Thymus (tissue), 11 donors: Measurements from ENCODE around the gene SUPT6H. TPM values are rescaled to one million over a fixed set of nuclear protein-coding genes. Genes with fewer than 3 reads are reported as not detected.

ENCODE experiments used
- DNase-seq, 9 donors: peaks; one replicate each; pipeline ENCODE4 v3.0.0-alpha.2; 2013; ENCODE audit warnings: low spot score in 9 of 9, low read depth in 6 of 9, missing footprints in 1 of 9
- H3K27ac ChIP-seq, 2 donors: one replicate each; pipeline ENCODE4 v1.5.1; 2013; ENCODE audit warnings: control low read depth in 1 of 2, low read depth in 1 of 2, low read length in 1 of 2, mild to moderate bottlenecking in 1 of 2, moderate library complexity in 1 of 2
- H3K27me3 ChIP-seq, 2 donors: one replicate each; pipeline ENCODE4 v1.5.1; 2013; ENCODE audit warnings: low read length in 1 of 2; ENCODE audit not compliant: control insufficient read depth in 2 of 2, insufficient read depth in 1 of 2
- H3K36me3 ChIP-seq, 2 donors: one replicate each; pipeline ENCODE4 v1.5.1; 2013; ENCODE audit warnings: low read length in 1 of 2, mild to moderate bottlenecking in 1 of 2, moderate library complexity in 1 of 2; ENCODE audit not compliant: control insufficient read depth in 2 of 2, insufficient read depth in 2 of 2
- H3K4me1 ChIP-seq, 2 donors: one replicate each; pipeline ENCODE4 v1.5.1; 2013; ENCODE audit warnings: low read length in 2 of 2; ENCODE audit not compliant: control insufficient read depth in 2 of 2, insufficient read depth in 2 of 2
- H3K4me3 ChIP-seq, 2 donors: one replicate each; pipeline ENCODE4 v1.5.1; 2013; ENCODE audit warnings: low read length in 2 of 2, control low read depth in 1 of 2, mild to moderate bottlenecking in 1 of 2
- H3K9me3 ChIP-seq, 2 donors: one replicate each; pipeline ENCODE4 v1.5.1; 2013; ENCODE audit warnings: low read length in 1 of 2, mild to moderate bottlenecking in 1 of 2; ENCODE audit not compliant: control insufficient read depth in 2 of 2, insufficient read depth in 1 of 2
- WGBS: extraction: QIAGEN DNeasy Blood & Tissue Kit; methylation state at CpG from one replicate; pipeline ENCODE4 v1.1.7; 2013; 5-methylcytosine and 5-hydroxymethylcytosine counted together
- polyA plus RNA-seq: library from polyadenylated mRNA; stranded (reverse); fragments of 200-250 nt; gene quantifications from one replicate; pipeline ENCODE4 v1.2.3, GENCODE V29; 2013
- total RNA-seq: library from RNA; stranded (reverse); fragments of 120-200 nt; gene quantifications from one replicate; pipeline ENCODE4 v1.2.4, GENCODE V29; 2013
- donor health status: healthy.

Gene SUPT6H
- total and polyA plus RNA-seq, 2 donors, result 21.2 to 27.0 TPM

GRCh38 chr17:28685366-28685765 is 23.4 kb downstream of the SUPT6H start:
- H3K36me3 ChIP-seq, result peaks cover 88 to 97% of the 10 kb centered on the region in 2 donors
- no peaks in the 10 kb centered on the region for H3K27me3 ChIP-seq
- no peaks in the 10 kb centered on the region for H3K4me1 ChIP-seq
- no peak for DNase-seq
- no peak overlapping the region for H3K4me3 ChIP-seq
- no peak overlapping the region for H3K27ac ChIP-seq
- over 99% methylated on average over 5 of the region's 5 CpGs for WGBS
- no peaks in the 10 kb centered on the region for H3K9me3 ChIP-seq

GRCh38 chr17:28686296-28686695 is 24.3 kb downstream of the SUPT6H start:
- no peak overlapping the region for H3K4me3 ChIP-seq
- no peak overlapping the region for H3K27ac ChIP-seq
- no peaks in the 10 kb centered on the region for H3K4me1 ChIP-seq
- H3K9me3 ChIP-seq, result no peaks in the 10 kb centered on the region
- DNase-seq, result no peak
- H3K36me3 ChIP-seq, result peaks cover 88 to 97% of the 10 kb centered on the region in 2 donors
- 96% methylated on average over 4 of the region's 4 CpGs for WGBS
- H3K27me3 ChIP-seq, result no peaks in the 10 kb centered on the region

GRCh38 chr17:28688481-28688880 is 26.5 kb downstream of the SUPT6H start:
- no peaks in the 10 kb centered on the region for H3K27me3 ChIP-seq
- over 99% methylated on average over 4 of the region's 4 CpGs for WGBS
- peaks cover 75 to 84% of the 10 kb centered on the region in 2 donors for H3K36me3 ChIP-seq
- H3K27ac ChIP-seq, result no peak overlapping the region
- H3K9me3 ChIP-seq, result no peaks in the 10 kb centered on the region
- no peak overlapping the region for H3K4me3 ChIP-seq
- no peaks in the 10 kb centered on the region for H3K4me1 ChIP-seq
- no peak for DNase-seq

GRCh38 chr17:28689011-28689410 is 27.0 kb downstream of the SUPT6H start:
- over 99% methylated on average over 3 of the region's 3 CpGs for WGBS
- Histone ChIP-seq H3K27me3 (no peaks in the 10 kb centered on the region), H3K4me1 (no peaks in the 10 kb centered on the region), H3K9me3 (no peaks in the 10 kb centered on the region), H3K36me3 (peaks cover 76 to 84% of the 10 kb centered on the region in 2 donors), H3K4me3 (no peak overlapping the region), H3K27ac (no peak overlapping the region)
- no peak for DNase-seq

GRCh38 chr17:28693869-28694268 is 31.9 kb downstream of the SUPT6H start:
- Histone ChIP-seq H3K27me3 (no peaks in the 10 kb centered on the region), H3K4me1 (no peaks in the 10 kb centered on the region), H3K9me3 (no peaks in the 10 kb centered on the region), H3K27ac (no peak overlapping the region), H3K4me3 (no peak overlapping the region), H3K36me3 (peaks cover 83 to 85% of the 10 kb centered on the region in 2 donors)
- DNase-seq, result no peak
- WGBS, result 98% methylated on average over 1 of the region's 1 CpG

- WGBS, result 97% methylated on average over 6 of the region's 6 CpGs
- H3K27me3 ChIP-seq, result no peaks in the 10 kb centered on the region
- no peak overlapping the region for H3K4me3 ChIP-seq
- H3K4me1 ChIP-seq, result no peaks in the 10 kb centered on the region
- peaks cover 98 to 99% of the 10 kb centered on the region in 2 donors for H3K36me3 ChIP-seq
- H3K27ac ChIP-seq, result no peak overlapping the region
- no peak for DNase-seq
- H3K9me3 ChIP-seq, result no peaks in the 10 kb centered on the region
Measured at GRCh38 chr17:28698253-28698941, 36.4 kb downstream of the SUPT6H start.

GRCh38 chr17:28700278-28700677 is 38.3 kb downstream of the SUPT6H start:
- Histone ChIP-seq H3K36me3 (peaks cover 91 to 93% of the 10 kb centered on the region in 2 donors), H3K9me3 (no peaks in the 10 kb centered on the region), H3K27me3 (no peaks in the 10 kb centered on the region), H3K4me1 (no peaks in the 10 kb centered on the region), H3K4me3 (no peak overlapping the region), H3K27ac (no peak overlapping the region)
- WGBS, result 96% methylated on average over 8 of the region's 8 CpGs
- DNase-seq, result no peak

GRCh38 chr17:28700830-28701492 is 39.0 kb downstream of the SUPT6H start:
- H3K36me3 ChIP-seq, result peaks cover 85 to 91% of the 10 kb centered on the region in 2 donors

GRCh38 chr17:28702026-28702751 is 40.2 kb downstream of the SUPT6H start:
- no peak overlapping the region for H3K4me3 ChIP-seq
- no peak for DNase-seq
- peaks cover 72 to 83% of the 10 kb centered on the region in 2 donors for H3K36me3 ChIP-seq
- no peaks in the 10 kb centered on the region for H3K27me3 ChIP-seq
- H3K9me3 ChIP-seq, result no peaks in the 10 kb centered on the region
- no peak overlapping the region for H3K27ac ChIP-seq
- WGBS, result 96% methylated on average over 10 of the region's 10 CpGs
- no peaks in the 10 kb centered on the region for H3K4me1 ChIP-seq

More at GRCh38 chr17:28700830-28701492, 39.0 kb downstream of the SUPT6H start:
- WGBS, result 98% methylated on average over 10 of the region's 10 CpGs
- Histone ChIP-seq H3K9me3 (no peaks in the 10 kb centered on the region), H3K4me3 (no peak overlapping the region), H3K27me3 (no peaks in the 10 kb centered on the region), H3K4me1 (no peaks in the 10 kb centered on the region), H3K27ac (no peak overlapping the region)
- DNase-seq, result no peak
